ENCODE results near the gene ADAMTS16.

The ADAMTS16 gene

DNA sequence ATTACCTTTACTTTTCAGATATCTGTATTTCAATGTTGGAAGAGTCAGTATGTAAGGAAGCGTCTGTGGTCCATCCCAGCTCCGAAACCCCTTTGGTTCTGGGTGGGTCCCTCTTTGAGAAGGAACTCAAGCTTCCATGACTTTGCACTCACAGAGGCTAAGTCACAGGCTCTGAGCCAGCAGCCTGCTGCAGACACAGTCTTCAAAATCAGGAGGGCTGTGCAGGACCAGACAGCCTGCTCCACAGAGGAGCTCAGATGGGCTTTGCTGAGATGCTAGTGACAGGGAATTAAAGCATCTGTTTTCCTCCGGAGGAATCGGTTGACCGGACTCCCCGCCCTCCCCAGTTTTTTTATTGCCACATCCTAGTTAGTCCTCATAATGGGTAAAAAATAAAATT is 155.9 kb downstream of the ADAMTS16 start:
- TF ChIP-seq, protein P1, sequence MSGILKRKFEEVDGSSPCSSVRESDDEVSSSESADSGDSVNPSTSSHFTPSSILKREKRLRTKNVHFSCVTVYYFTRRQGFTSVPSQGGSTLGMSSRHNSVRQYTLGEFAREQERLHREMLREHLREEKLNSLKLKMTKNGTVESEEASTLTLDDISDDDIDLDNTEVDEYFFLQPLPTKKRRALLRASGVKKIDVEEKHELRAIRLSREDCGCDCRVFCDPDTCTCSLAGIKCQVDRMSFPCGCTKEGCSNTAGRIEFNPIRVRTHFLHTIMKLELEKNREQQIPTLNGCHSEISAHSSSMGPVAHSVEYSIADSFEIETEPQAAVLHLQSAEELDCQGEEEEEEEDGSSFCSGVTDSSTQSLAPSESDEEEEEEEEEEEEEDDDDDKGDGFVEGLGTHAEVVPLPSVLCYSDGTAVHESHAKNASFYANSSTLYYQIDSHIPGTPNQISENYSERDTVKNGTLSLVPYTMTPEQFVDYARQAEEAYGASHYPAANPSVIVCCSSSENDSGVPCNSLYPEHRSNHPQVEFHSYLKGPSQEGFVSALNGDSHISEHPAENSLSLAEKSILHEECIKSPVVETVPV (CRISPR knock-in tag; IDR thresholded peaks at IDR 0.05) = no peak
- TF ChIP-seq, protein P2, sequence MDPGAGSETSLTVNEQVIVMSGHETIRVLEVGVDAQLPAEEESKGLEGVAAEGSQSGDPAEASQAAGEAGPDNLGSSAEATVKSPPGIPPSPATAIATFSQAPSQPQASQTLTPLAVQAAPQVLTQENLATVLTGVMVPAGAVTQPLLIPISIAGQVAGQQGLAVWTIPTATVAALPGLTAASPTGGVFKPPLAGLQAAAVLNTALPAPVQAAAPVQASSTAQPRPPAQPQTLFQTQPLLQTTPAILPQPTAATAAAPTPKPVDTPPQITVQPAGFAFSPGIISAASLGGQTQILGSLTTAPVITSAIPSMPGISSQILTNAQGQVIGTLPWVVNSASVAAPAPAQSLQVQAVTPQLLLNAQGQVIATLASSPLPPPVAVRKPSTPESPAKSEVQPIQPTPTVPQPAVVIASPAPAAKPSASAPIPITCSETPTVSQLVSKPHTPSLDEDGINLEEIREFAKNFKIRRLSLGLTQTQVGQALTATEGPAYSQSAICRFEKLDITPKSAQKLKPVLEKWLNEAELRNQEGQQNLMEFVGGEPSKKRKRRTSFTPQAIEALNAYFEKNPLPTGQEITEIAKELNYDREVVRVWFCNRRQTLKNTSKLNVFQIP (CRISPR knock-in tag; IDR thresholded peaks at IDR 0.05; ENCODE audit: borderline replicate concordance, low read depth) = no peak
- TF ChIP-seq ISL1 (CRISPR knock-in tag; IDR thresholded peaks at IDR 0.05) = no peak
- ATAC-seq = no peak

DNA sequence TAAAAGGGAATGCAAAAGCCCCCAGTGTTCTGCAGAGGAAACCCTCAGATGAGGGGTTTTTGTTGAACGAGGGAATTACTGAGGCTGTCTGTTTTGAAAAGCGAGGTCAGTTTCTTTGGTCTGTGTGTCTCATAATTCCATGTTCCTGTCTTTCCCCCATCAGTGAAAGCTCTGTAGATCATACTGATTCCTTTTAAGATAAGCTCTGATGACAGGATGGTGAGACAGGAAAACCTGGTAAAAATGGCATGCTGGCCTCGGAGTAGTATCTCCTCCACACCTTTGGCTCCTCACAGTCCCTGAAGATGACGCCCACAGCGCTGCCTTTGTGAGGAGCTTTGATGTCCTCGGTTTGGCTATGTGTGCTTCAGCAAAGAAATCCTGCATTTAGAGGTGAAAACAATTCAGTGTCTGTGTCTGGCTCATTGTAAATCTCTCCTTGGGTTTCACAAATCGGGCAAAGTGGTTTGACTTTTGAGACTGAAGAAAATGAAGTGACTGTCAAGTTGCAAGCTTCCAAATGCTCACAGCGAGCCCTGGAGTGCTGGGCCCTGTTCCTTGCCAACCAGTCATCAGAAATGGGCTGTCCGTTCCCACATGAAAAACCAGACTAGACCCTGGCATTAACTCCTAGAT is 157.4 kb downstream of the ADAMTS16 start:
- TF ChIP-seq SNAI2 (CRISPR knock-in tag; IDR thresholded peaks at IDR 0.05) (no peak), TOX (CRISPR knock-in tag; IDR thresholded peaks at IDR 0.05; ENCODE audit: borderline replicate concordance) (no peak), ZNF565 (CRISPR knock-in tag; conservative IDR thresholded peaks at IDR 0.05; ENCODE audit: low read depth) (no peak), RARB (CRISPR knock-in tag; IDR thresholded peaks at IDR 0.05) (no peak), ISL1 (CRISPR knock-in tag; IDR thresholded peaks at IDR 0.05) (no peak), TCF4 (CRISPR knock-in tag; IDR thresholded peaks at IDR 0.05; ENCODE audit: borderline replicate concordance) (no peak), PPARA (CRISPR knock-in tag; IDR thresholded peaks at IDR 0.05; ENCODE audit: borderline replicate concordance) (no peak), GLIS3 (CRISPR knock-in tag; IDR thresholded peaks at IDR 0.05) (no peak), OSR1 (CRISPR knock-in tag; IDR thresholded peaks at IDR 0.05) (no peak)
- TF ChIP-seq, protein P3, sequence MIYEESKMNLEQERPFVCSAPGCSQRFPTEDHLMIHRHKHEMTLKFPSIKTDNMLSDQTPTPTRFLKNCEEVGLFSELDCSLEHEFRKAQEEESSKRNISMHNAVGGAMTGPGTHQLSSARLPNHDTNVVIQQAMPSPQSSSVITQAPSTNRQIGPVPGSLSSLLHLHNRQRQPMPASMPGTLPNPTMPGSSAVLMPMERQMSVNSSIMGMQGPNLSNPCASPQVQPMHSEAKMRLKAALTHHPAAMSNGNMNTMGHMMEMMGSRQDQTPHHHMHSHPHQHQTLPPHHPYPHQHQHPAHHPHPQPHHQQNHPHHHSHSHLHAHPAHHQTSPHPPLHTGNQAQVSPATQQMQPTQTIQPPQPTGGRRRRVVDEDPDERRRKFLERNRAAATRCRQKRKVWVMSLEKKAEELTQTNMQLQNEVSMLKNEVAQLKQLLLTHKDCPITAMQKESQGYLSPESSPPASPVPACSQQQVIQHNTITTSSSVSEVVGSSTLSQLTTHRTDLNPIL (CRISPR knock-in tag; IDR thresholded peaks at IDR 0.05; ENCODE audit: low read depth) = no peak
- TF ChIP-seq, protein P4, sequence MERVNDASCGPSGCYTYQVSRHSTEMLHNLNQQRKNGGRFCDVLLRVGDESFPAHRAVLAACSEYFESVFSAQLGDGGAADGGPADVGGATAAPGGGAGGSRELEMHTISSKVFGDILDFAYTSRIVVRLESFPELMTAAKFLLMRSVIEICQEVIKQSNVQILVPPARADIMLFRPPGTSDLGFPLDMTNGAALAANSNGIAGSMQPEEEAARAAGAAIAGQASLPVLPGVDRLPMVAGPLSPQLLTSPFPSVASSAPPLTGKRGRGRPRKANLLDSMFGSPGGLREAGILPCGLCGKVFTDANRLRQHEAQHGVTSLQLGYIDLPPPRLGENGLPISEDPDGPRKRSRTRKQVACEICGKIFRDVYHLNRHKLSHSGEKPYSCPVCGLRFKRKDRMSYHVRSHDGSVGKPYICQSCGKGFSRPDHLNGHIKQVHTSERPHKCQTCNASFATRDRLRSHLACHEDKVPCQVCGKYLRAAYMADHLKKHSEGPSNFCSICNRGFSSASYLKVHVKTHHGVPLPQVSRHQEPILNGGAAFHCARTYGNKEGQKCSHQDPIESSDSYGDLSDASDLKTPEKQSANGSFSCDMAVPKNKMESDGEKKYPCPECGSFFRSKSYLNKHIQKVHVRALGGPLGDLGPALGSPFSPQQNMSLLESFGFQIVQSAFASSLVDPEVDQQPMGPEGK (CRISPR knock-in tag; IDR thresholded peaks at IDR 0.05; ENCODE audit: borderline replicate concordance) = no peak
- TF ChIP-seq, protein P5, sequence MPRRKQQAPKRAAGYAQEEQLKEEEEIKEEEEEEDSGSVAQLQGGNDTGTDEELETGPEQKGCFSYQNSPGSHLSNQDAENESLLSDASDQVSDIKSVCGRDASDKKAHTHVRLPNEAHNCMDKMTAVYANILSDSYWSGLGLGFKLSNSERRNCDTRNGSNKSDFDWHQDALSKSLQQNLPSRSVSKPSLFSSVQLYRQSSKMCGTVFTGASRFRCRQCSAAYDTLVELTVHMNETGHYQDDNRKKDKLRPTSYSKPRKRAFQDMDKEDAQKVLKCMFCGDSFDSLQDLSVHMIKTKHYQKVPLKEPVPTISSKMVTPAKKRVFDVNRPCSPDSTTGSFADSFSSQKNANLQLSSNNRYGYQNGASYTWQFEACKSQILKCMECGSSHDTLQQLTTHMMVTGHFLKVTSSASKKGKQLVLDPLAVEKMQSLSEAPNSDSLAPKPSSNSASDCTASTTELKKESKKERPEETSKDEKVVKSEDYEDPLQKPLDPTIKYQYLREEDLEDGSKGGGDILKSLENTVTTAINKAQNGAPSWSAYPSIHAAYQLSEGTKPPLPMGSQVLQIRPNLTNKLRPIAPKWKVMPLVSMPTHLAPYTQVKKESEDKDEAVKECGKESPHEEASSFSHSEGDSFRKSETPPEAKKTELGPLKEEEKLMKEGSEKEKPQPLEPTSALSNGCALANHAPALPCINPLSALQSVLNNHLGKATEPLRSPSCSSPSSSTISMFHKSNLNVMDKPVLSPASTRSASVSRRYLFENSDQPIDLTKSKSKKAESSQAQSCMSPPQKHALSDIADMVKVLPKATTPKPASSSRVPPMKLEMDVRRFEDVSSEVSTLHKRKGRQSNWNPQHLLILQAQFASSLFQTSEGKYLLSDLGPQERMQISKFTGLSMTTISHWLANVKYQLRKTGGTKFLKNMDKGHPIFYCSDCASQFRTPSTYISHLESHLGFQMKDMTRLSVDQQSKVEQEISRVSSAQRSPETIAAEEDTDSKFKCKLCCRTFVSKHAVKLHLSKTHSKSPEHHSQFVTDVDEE (CRISPR knock-in tag; IDR thresholded peaks at IDR 0.05) = no peak

DNA sequence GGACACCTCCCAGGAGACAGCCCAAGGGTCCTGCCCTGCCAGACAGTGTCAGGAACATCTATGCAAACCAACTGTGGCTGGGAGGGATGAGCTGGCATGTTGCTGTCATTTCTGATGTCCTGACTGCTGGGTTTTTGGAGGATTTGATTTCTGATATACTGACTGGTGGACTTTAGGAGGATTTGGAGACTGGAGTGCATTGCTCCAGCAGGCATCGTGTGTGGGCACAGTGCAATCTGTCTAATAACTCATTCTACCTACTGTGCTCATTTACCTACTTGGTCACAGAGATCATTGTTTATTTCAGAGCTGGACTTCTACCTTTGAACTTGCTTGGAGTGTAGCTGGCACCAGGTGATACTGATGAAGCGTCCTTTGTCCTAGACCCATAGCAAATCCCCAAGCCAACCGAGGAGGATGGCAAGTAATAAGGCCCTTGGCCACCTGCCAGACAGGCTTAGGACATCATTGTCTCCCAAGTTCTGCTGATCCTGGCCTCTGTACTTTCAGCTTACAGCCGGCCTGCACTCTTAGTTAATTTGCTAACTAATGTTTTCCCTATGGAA is 158.0 kb downstream of the ADAMTS16 start:
- no peak for ATAC-seq
- TF ChIP-seq, protein P5 (CRISPR knock-in tag; IDR thresholded peaks at IDR 0.05) = no peak
- no peak for TF ChIP-seq OSR1 (CRISPR knock-in tag; IDR thresholded peaks at IDR 0.05)
- TF ChIP-seq SNAI2 (CRISPR knock-in tag; IDR thresholded peaks at IDR 0.05) = no peak
- TF ChIP-seq ISL1 (CRISPR knock-in tag; IDR thresholded peaks at IDR 0.05) = no peak
- no peak for TF ChIP-seq CSDC2 (CRISPR knock-in tag; IDR thresholded peaks at IDR 0.05)
- no peak for TF ChIP-seq RARB (CRISPR knock-in tag; IDR thresholded peaks at IDR 0.05)
- TF ChIP-seq ZNF8 (CRISPR knock-in tag; IDR thresholded peaks at IDR 0.05) = no peak
- TF ChIP-seq PPARA (CRISPR knock-in tag; IDR thresholded peaks at IDR 0.05; ENCODE audit: borderline replicate concordance) = no peak
- no peak for TF ChIP-seq ESRRG (CRISPR knock-in tag; IDR thresholded peaks at IDR 0.05)
- TF ChIP-seq ZNF565 (CRISPR knock-in tag; conservative IDR thresholded peaks at IDR 0.05; ENCODE audit: low read depth) = no peak
- TF ChIP-seq, protein P3 (CRISPR knock-in tag; IDR thresholded peaks at IDR 0.05; ENCODE audit: low read depth) = no peak
- TF ChIP-seq ARNTL (CRISPR knock-in tag; IDR thresholded peaks at IDR 0.05; ENCODE audit: borderline replicate concordance, low read depth) = no peak
- TF ChIP-seq BACH2 (CRISPR knock-in tag; IDR thresholded peaks at IDR 0.05; ENCODE audit: borderline replicate concordance) = no peak
- no peak for TF ChIP-seq ZFP30 (CRISPR knock-in tag; IDR thresholded peaks at IDR 0.05)
- TF ChIP-seq GLIS3 (CRISPR knock-in tag; IDR thresholded peaks at IDR 0.05) = no peak

More for the DNA sequence above, 157.4 kb downstream of the ADAMTS16 start:
- no peak for ATAC-seq

Measured in SK-N-SH treated with all-trans-retinoic acid at 6 μM for 48 hours (cell line).